Brain microvascular endothelial cell (primary cell): ENCODE results near the gene SUCLG2.
A peak's percentile ranks its signal among the peaks of the same experiment; 100 is the strongest.

Experiments used
- DNase-seq: peaks from one replicate; pipeline ENCODE4 v3.0.0-alpha.2; 2020
- H3K27ac ChIP-seq: fragments of 250-450 bp; sonication (Bioruptor Pico); 2 replicates; pipeline ENCODE4 v1.5.1; 2020; ENCODE audit warnings: mild to moderate bottlenecking, moderate library complexity
- H3K27me3 ChIP-seq: fragments of 250-450 bp; sonication (Bioruptor Pico); replicated peaks from 2 replicates; pipeline ENCODE4 v1.5.1; 2020; ENCODE audit warnings: mild to moderate bottlenecking
- H3K36me3 ChIP-seq: fragments of 250-450 bp; sonication (Bioruptor Pico); replicated peaks from 2 replicates; pipeline ENCODE4 v1.5.1; 2020; ENCODE audit warnings: mild to moderate bottlenecking
- H3K4me3 ChIP-seq: 2 replicates; pipeline ENCODE4 v1.5.1; 2011; ENCODE audit warnings: low read depth, mild to moderate bottlenecking, control low read depth, low read length, moderate library complexity
- CTCF ChIP-seq: IDR thresholded peaks from 2 replicates; pipeline ENCODE4 v1.5.1; 2011; ENCODE audit warnings: low read depth, mild to moderate bottlenecking, moderate library complexity, low read length, control low read depth, inconsistent platforms; ENCODE audit errors: missing control alignments
- in situ Hi-C: cut with HindIII; loops from 2 replicates; pipeline ENCODE4 v1.10.0; 2017; ENCODE audit warnings: low sequenced_read_pairs, low pct_ligation_motif_present

The SUCLG2 gene

GRCh38 chr3:67384760-67385397 is 269.5 kb downstream of the SUCLG2 start:
- H3K27ac ChIP-seq = no peak overlapping the region
- H3K4me3 ChIP-seq = no peak overlapping the region
- TF ChIP-seq CTCF = peak; percentile 86
- in situ Hi-C loops = no loop called here
- H3K36me3 ChIP-seq = no peaks in the 10 kb centered on the region
- H3K27me3 ChIP-seq = no peaks in the 10 kb centered on the region
- peak; percentile 24 for DNase-seq

- in situ Hi-C loops = no loop called here
- Histone ChIP-seq H3K4me3 (no peak overlapping the region), H3K27me3 (no peaks in the 10 kb centered on the region), H3K27ac (no peak overlapping the region), H3K36me3 (no peaks in the 10 kb centered on the region)
- no peak for DNase-seq
- TF ChIP-seq CTCF = no peak
These were observed 270.4 kb downstream of the SUCLG2 start for GRCh38 chr3:67384016-67384415.

- TF ChIP-seq CTCF = no peak
- in situ Hi-C loops = no loop called here
These were observed 271.0 kb downstream of the SUCLG2 start for GRCh38 chr3:67383379-67383778.

GRCh38 chr3:67382536-67382935 is 271.9 kb downstream of the SUCLG2 start:
- Histone ChIP-seq H3K27me3 (no peaks in the 10 kb centered on the region), H3K36me3 (no peaks in the 10 kb centered on the region), H3K4me3 (no peak overlapping the region), H3K27ac (no peak overlapping the region)
- in situ Hi-C loops = no loop called here
- TF ChIP-seq CTCF = peak; percentile 17
- peak; percentile 16 for DNase-seq

More at GRCh38 chr3:67383379-67383778, 271.0 kb downstream of the SUCLG2 start:
- Histone ChIP-seq H3K27ac (no peak overlapping the region), H3K4me3 (no peak overlapping the region), H3K27me3 (no peaks in the 10 kb centered on the region), H3K36me3 (no peaks in the 10 kb centered on the region)
- DNase-seq = no peak

GRCh38 chr3:67381667-67382272 is 272.6 kb downstream of the SUCLG2 start:
- Histone ChIP-seq H3K36me3 (no peaks in the 10 kb centered on the region), H3K27ac (no peak overlapping the region), H3K4me3 (no peak overlapping the region), H3K27me3 (no peaks in the 10 kb centered on the region)
- in situ Hi-C loops = no loop called here
- peak; percentile 73 for TF ChIP-seq CTCF
- peak; percentile 39 for DNase-seq

GRCh38 chr3:67380118-67380517 is 274.3 kb downstream of the SUCLG2 start:
- in situ Hi-C loops = no loop called here
- Histone ChIP-seq H3K27me3 (no peaks in the 10 kb centered on the region), H3K27ac (no peak overlapping the region), H3K36me3 (no peaks in the 10 kb centered on the region), H3K4me3 (no peak overlapping the region)
- DNase-seq = no peak
- TF ChIP-seq CTCF = no peak
